GM21526 (cell line): ENCODE data around the gene NACA.
"Not testable (repeated sequence)": the region's sequence is repeated elsewhere in the genome, so short reads cannot be mapped to it uniquely, and the experiment has no call there.

ENCODE experiments used
- ATAC-seq: cut with Tn5 transposase; IDR thresholded peaks from one replicate; pipeline ENCODE4 v1.9.1; 2021; ENCODE audit warnings: moderate library complexity; ENCODE audit not compliant: unreplicated experiment, low FRiP score

NACA gene

DNA sequence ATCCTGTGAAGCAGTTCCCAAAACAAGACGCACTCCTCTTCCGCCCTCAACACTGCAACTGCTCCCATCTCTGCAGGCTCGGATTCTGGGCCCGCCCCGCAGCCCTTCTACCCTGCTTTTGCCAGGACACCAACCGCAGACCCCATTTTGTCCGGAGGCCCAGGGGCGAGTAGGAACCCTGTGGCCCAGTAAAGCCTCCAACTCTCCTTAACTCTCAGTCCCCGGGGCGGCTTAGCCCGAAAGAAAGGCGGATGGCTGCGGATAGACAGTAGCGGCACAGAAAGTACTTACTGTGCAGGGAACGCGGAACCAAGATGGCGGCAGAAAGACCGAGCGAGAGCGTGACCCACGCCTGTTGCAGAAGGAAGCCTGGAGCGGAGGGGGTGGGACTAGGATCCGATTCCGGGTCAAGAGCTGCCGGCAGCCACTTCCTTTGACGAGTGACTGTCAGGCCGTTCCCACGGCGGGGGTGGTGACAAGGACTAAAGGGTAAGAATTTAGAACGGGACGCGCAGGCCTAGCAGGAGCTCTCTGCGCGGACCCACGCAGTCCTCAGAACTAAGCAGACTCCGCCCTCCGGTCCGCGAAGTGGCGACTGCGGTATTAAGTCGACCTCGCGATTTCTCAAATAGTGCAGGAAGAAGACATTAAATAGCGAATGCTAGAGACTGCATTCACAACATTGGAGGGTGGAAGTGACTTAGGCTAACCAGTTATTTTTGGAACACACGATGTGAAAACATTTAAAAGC lies at the start of gene NACA:
TSS of gene NACA (minus strand) at position 328 of the 751 bp plus-strand sequence. CDS start 778 bp downstream, outside the sequence.
- ATAC-seq: peak; percentile 87

DNA sequence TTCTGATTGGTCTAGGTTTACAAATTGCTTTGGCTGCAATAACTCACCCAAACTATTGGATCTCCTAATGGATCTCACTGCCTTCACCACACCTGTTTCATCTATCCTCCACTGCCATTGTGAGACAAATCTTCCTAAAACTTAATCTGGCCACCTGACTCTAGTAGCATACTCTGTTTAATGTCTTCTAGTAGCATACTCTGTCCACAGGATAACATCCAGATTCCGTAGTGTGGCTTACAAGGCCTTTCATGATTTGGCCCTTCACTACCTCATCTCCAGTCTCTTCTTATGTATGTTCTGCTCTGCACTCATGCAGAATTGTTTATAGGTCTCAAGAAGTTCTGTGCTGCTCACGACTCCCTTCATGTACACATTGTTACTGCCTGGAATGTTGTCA lies 48.0 kb upstream of the NACA start:
- ATAC-seq: no peak

DNA sequence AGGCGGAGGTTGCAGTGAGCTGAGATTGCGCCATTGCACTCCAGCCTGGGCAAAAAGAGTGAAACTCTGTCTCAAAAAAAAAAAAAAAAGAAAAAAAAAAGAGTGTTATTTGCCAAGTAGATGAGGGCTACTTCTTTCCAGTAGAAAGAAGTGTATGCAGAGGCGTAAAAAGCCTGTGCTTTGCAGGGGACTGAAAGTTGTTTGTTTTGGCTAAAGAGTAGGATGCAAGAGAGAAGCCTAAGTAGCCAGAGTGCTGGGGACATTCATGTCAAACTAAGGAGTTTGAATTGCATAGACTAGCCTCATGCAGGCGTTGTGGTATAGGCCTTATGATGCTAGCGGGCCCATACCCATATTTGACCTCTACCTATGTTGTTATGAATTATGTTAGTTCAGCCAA lies 47.5 kb upstream of the NACA start:
- ATAC-seq: no peak

DNA sequence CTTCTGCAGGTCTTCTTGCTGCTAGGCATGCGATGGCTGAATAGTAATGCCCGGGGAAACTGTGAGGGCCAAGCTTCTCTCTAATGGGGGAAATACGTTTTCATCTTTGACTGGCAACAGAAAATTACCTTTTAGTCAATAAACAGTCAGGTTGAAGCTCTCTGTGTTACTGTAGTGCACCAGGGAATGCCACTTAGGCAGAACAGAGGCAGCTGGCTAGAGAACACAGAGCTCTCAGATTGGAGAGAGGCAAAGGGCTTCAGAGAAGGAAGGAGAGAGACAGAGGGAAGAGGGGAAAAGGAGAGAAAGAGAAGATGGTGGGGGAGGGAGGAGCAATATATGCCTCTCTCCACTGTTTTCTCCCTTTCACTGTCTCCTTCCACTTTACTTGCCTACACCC lies 44.8 kb upstream of the NACA start:
- ATAC-seq: no peak

DNA sequence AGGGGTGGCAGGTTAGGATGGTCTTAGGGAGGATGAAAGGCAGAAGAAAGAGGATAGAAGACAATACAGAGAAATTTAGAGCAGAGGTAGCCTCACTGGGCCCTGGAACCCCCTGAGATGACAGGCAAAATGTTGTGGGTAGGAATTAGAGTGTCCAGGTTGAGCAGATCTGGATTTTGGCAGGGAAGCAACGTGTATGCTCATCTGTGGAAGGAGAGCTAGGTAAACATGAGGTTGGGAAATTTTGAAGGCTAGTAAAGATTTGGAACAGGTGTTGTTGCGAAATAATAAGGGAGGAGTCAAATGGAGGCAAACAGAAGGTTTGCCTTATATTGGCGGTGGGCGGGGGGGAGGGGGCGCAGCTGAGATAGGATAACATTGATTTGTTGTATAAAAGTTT lies 43.3 kb upstream of the NACA start:
- no peak for ATAC-seq

DNA sequence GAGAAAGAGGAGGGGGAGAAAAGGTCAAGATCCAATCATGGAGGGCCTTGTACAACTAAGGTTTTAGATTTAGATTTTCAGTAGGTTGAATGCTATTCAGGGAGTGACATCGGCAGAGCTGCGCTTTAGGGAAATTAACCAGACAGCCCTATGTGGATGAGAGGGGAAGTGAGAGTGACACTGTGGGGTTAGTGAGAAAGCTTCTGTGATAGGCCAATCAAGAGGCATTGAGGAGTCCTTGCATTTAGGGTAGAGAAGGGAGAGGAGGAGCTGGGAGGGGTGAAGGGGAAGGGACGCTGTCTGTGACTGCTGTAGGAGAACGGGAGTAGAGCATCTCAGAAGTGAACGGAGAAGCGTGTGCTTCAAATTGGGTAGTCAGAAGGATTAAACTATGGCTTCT lies 41.4 kb upstream of the NACA start:
- ATAC-seq: peak; percentile 97

DNA sequence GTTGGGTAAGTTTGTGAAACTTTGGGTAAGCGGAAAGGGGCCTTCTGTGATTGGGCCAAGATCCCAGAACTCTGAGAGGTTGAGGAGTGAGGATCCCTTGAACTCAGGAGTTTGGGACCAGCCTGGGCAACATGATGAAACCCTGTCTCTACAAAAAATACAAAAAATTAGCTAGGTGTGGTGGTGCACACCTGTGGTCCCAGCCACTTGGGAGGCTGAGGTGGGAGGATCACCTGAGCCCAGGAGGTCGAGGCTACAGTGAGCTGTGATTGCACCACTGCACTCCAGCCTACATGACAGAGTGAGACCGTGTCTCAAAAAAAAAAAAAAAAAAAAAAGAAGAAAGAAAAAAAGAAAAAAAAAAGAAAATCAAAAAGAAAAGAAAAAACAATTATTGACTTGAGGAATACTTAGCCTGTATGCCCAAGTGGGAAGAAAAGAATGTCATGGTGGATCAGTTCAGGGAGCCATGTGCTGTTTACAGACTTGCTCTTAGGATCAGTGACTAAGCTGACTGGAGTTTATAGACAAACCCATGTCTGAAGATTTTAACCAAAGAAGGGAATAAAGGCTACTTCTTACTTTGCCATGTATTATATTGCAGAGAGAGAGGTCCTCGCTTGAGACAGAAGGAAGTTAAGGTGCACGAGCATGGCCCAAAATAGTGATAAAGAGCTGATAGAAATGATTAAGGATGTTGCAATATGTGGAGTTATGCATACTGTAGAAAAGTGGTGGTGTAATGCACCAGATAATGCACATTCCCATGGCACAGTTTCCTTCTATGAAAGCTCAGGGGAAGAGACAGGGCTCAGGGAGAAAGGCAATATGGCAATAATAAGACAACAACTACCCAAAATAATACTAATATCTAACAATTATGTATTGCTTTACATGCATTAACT lies 38.9 kb upstream of the NACA start:
- no peak for ATAC-seq

DNA sequence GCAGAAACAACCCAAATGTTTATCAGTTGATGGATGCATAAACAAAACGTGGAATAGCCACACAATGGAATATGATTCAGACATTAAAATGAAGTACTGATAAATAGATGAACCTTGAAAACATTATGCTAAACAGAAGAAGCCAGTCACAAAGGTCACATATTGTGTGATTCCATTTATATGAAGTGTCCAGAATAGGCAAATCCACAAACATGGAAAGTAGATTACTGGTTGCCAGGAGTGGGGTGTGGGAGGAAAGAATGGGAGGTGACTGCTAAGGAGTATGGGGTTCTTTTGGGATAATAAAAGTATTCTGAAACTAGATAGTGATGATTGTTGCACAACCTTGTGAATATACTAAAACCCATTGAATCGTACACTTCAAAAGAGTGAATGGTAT lies 36.7 kb upstream of the NACA start:
- ATAC-seq: no peak

DNA sequence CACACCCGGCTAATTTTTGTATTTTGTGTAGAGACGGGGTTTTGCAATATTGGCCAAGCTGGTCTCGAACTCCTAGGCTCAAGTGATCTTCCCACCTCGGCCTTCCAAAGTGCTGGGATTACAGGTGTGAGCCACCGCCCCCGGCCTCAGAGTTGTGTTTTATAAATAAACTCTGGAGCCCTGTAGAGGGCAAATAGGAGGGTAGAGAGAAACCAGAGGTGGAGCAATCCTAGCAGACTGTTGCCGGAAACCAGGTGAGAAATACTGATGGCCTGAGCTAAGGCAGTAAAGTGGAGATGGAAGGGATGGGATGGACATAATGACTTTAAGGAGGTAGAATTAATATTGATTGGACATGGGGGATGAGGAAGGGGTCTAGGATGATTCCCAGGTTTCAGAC lies 35.4 kb upstream of the NACA start:
- no peak for ATAC-seq

DNA sequence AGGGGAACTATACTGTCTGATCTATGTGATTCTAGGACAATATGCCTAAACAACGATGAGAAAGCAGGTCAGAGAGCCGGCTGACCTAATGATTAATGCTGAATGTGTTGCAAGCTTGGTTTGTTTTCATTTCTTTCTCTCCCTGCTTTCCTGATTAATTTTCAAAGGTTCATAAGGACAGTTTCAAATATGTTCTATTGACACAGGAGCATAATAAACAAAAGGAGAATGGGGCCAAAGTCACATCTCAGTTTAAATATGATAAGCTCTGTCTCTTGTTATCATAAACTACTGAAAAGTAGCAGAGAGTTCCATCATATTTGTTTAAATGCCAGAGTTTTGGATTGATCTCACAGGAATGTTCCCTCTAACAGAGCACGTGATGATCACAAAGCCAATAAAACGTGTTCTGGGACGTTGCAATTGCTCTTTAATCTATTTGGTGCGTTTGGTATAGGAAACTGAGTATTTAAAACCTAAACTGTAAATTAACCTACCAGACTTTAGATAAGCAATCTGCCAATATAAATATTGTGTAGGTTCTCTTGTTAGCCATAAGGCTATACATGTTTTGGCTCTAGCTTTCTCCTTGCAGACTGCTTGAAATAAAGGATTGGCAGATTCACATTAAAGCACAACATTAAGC lies 34.3 kb upstream of the NACA start:
- no peak for ATAC-seq

DNA sequence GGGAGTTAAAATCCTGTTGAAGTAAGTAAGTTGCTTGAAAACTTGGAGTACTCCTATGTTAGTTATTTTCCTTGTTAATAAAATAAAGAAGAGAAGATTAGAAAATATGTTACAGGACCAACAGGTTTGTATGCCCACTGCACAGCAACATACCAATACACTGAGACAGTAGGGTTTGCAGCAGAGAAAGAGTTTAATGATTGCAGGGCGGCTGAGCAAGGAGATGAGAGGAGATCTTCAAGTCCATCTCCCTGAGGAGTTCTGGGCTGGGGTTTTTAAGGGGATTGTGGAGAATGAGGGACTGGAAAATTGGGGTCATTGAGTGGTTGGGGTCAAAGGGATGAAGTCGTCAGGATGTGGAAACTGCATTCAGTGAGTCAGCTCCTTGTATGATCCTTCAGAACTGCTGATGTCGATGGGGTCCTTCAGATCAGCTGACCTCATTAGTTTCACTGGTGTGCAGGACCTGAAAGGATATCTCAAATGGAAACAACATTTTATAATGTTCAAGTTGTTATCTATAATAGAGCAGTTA lies 33.7 kb upstream of the NACA start:
- no peak for ATAC-seq

DNA sequence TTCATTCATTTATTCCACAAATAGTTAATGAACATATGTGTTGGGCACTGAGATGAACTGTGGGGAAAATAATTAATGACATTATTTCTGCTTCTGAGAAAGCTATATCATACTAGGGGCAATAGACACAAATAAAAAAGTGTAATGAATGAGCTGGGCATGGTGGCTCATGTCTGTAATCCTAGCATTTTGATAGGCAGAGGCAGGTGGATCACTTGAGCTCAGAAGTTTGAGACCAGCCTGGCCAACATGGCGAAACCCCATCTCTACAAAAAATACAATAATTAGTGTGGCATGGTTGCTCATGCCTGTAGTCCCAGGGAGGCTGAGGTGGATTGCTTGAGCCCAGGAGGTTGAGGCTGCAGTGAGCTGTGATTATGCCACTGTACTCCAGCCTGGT lies 32.9 kb upstream of the NACA start:
- ATAC-seq: not testable (repeated sequence)

DNA sequence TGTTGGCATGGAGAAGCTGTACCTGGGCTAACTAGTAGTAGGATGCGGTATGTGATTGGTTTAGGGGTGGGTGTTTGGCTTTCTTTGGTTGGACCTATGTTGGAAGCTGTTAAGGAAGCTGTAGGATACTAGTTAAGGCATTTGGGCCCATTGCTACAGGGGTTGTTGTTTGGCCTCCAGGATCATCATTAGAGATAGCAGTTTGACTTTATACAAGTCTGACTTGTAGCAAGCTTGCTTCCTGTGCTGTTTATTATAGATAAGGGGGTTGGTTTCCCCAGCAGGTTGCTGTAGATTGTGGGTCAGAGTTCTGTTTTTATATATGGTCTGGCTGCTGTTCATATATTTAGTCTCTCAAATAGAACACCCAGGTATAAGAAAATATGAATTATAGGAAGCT lies 28.5 kb upstream of the NACA start:
- ATAC-seq: no peak

DNA sequence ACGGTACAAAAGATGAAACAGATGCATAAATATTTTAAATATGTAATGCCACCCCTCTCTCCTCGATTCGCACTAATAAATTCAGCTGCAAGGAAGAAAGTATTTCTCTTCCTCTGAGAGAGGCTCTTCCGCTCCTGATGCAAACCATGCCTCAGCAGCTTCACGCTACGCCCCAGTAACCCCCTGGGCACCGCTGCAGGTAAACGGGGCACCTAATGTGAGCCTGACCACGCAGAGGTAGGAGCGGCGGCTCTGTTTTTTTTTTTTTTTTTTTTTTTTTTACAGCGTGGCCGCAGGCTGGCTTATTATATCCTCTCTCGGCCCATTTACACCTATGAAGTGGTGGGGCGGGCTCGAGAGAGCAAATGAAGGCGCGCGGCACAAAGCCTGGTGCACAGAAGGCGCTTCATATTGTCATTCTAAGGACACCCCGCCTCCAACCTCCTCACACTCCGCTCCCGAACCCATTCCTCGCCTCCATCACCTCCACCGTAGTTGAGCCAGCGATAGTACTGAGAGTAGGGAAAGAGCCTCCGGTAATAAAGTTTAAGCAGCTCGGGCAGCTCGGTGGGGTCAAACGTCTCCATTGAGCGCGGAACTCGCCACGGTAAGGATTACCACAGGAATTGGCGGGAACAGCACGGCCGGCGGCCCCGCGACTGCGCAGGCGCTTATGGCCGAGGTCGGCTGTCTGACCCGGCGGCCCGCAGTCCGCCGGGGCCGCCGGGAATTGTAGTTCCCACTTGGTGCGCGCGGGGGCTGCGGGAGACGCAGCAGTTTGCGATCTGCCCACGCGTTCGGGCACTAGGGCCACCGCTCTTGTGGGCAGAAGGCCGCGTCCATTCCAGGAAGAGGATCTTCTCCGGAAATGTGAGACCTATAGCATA lies 26.9 kb upstream of the NACA start, which contains the start of gene PRIM1:
TSS of gene PRIM1 (minus strand) at position 612 of the 887 bp plus-strand sequence. CDS start at position 587, 25 bp downstream.
- ATAC-seq: peak; percentile 76

DNA sequence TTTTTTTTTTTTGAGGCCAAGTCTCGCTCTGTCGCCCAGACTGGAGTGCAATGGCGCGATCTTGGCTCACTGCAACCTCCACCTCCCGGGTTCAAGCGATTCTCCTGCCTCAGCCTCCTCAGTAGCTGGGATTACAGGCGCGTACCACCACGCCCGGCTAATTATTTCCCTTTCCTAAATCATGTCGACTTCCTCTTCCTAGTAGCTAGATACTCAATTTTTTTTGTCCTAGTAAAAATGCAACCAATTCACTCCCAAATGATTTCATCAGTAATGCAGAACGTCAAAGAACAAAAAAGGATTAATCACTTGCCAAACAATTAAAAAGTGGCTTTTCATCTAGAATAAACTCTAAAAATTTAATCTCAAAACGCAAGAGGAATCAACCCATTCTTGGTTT lies 25.5 kb upstream of the NACA start:
- ATAC-seq: not testable (repeated sequence)

DNA sequence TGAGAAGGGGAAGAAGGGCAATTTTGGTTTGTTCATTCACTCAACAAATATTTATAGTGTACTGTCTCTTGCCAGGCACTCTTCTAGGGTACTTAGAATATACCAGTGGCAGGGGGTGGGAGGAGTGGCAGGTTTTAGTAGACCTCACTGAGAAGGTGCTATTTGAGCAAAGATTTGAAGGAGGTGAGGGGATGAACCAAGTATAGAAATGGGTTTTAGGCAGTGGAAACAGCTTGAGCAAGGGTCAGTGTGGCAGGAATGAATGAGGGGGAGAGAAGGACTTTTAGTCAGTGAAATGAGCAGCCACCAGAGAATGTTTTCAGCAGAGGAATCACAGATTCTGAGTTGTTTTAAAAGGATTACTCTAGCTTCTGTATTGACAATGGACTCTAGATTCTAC lies 24.8 kb upstream of the NACA start:
- ATAC-seq: no peak

DNA sequence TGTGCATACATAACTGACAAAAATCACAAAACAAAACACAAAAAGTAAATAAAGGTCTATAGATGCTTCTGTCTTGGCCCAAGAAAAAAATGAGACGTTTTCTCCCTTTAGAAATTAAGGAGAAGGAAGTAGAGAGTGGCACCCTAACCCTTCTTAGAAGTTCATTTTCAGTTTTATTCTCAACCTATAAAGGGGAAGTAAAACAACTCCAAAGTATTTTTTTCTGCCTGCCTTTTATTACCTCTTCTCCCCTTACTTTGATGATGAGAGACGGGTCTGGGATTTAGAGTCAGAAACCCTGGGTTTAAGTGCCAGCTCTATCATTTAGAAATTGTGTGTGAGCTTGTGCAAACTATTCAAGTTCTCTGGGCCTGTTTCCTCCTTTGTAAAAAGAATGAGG lies 24.3 kb upstream of the NACA start:
- no peak for ATAC-seq

DNA sequence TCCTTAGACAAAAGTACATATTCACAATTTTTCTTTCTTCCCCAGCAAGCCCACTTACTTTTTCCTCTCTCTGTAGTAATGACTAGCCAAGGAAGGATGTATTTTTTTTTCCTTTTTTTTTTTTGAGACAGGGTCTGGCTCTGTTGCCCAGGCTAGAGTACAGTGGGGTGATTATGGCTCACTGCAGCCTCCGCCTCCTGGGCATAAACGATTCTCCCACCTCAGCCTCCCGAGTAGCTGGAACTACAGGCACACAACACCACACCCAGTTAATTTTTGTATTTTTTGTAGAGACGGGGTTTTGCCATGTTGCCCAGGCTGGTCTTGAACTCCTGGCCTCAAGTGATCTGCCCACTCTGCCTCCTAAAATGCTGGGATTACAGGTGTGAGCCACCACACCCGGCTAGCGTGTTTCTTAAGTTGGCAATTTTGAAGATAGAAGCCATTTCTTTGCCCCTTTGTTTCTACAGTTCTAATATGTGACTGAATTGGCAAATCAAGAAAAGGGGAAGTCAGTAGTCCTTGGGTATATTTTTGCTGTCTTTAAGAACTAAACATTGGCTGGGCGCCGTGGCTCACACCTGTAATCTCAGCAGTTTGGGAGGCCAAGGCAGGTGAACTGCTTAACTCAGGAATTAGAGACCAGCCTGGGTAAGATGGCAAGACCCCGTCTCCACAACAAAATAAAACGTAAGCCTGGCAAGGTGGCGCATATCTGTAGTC lies 3.2 kb upstream of the NACA start:
- ATAC-seq: no peak

DNA sequence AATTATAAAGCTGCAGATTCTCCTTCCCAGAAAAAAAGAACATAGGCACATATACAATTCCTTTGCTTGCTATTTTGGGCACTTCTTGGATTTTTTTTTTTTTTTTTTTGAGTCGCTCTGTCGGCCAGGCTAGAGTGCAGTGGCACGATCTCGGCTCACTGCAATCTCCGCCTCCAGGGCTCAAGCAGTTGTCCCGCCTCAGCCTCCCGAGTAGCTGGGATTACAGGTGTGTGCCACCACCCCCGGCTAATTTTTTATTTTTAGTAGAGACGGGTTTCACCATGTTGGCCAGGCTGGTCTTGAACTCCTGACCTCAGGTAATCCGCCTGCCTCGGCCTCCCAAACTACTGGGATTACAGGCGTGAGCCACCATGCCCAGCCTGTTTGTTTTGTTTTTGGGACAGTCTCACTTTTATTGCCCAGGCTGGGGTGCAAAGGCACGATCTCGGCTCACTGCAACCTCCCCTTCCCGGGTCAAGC lies 1.1 kb upstream of the NACA start:
- ATAC-seq: not testable (repeated sequence)
